Embryonic facial prominence (tissue), 1 donor: ENCODE measurements around the gene SLC25A47.
"Not testable (repeated sequence)": the region's sequence is repeated elsewhere in the genome, so short reads cannot be mapped to it uniquely, and the experiment has no call there.

Experiments
- DNase-seq: peaks from one replicate; pipeline ENCODE4 v3.0.0-alpha.2; 2016; ENCODE audit errors: extremely low spot score

Gene SLC25A47

DNA sequence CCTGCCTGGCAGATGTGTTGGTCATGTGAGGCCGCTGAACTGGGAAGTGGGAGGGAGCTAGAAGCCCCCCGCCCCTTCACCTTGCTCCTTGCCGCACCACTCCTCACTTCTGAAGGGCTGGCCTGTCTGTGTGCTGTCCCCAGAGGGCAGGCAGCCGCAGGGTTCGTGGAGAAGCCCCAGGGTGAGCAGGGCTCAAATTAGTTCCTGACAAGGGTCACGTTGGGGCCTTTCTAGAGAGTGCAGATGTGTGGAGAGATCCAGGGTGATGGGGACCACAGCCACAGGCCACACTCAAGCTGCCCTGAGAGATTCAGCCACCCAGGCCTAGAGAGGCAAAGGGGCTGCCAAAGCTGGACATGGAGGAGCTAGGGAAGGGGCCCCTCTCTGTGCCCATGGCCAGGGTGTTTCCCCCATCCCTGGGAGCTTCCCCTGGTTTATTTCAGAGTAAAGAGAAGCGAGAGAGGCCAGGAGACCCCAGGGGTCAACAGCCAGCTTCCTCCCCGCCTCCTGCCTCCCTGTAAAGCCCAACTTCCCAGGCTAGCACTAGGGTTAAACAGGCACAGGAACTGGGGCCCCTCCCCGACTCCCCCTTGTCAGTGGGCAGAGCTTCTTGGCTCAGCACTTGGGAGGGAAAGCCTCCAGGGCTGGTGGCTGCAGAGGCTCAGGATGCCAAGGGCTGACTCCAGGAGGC, 33.1 kb upstream of the SLC25A47 start:
- DNase-seq: no peak

DNA sequence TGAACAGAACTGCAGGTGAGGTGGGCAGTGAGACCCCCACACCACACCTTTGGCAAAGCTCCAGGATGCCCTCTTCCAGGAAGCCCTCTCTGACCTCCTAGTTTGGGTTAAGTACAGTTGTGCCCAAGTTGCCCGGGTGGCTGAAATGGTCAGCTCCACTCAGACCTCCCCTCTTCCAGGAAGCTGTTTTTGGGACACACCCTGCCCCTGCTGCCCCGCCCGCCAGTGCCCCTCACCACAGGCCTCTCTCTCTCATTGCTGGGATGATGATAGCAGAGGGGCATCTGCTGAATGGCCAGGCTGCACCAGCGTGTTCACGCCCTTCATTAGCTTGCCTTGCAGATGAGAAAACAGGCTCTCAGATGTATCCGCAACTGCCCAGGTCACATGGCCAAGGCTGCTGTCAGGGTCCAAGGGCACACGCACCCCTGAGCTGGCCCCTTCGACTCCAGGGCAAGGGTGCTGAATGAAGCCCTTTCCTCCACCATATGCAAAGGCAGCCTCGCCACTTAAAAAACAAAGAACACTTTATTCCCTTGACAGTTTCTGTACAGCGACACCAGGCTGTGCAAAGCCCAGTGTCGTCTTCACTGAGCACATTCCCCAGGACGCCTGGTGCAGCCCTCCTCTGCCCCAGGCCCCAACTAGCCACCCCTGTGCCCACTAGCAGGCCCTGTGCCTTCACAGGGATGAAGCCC, 32.4 kb upstream of the SLC25A47 start:
- DNase-seq: no peak

DNA sequence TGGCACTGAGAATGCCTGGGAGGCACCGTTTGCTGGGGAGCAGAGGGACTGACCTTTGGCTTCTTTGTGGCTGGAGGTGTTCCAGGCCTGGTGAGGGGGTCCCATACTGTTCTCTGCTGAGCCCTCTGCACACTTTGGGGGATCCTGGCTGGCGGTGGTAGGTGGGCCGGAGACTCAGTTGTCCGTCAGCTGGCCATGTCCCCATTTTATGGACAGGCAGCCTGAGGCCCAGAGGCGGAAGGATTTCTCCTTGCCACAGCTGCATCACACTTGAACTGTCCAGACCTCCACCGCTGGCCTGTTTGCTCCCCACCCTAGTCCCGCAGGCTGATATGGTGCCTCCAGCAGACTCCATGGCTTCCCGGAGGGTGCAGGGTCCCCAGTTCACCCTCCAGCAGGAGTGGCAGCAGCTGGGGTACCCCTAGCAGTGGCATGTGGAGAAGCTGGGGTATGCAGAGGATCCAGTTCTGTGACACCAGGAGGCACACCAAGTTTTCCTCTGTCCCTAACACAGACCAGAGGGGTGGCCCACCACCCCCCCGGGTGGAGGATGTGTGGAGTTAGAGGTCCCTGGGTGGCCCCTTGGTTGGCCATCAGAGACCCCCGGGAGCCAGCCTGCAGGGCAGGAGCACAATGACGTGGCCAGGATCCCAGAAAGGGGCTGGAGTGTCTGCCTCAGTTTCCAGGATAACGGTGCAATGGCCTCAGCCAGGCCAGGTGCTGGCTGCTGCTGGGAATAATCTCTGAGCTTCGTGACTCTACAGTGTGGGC, 31.6 kb upstream of the SLC25A47 start:
- DNase-seq: no peak

DNA sequence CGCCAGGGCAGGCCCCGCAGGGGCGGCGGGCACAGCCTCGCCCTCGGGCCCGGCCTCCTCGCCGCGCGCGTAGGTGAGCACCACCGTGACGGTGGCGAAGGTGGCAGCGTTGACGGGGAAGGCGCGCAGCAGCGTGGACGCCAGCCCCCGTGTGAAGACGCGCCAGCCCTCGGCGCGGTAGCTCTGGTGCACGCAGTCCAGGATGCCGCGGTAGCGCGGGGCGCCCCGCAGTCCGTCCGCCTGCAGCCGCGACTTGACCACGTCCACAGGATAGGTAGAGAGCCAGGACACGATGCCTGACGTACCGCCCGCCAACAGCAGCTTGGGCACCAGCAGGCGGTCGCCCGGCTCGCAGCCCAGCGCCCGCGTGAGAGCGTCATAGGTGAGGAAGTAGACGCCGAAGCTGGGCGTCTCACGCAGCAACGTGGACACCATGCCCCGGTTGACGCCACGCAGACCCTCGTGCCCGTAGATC, 30.8 kb upstream of the SLC25A47 start:
- no peak for DNase-seq

DNA sequence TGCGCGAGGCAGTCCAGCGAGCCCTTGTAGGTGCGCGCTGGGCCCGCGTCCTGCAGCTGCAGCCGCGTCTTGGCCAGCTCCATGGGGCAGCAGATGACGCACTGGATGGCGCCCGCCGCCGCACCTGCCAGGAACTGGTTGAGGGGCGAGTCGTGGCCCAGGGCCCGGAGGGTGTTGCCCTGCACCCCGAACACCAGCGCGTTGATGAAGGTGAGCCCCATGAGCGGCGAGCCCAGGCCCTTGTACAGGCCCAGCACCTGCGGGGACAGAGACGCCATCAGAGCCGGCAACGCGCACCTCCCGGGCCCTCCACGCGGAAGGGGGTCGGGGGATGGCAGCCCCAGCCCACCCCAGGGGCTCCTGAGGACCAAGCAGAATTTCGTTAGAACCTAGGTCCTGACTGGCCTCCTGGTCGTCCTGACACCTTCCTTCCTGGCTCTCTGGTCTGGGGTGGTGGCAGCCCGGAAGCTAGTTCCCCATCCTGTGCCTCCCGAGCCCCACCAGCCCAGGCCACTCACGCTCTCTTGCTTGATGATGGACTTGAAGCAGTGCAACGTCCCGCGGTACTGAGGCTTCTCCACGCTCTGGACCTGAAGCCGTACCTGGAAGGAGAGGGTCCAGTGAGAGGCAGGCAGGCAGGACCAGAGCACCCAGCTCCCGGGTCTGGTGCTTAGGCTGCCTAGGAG, 30.2 kb upstream of the SLC25A47 start:
- DNase-seq: no peak

DNA sequence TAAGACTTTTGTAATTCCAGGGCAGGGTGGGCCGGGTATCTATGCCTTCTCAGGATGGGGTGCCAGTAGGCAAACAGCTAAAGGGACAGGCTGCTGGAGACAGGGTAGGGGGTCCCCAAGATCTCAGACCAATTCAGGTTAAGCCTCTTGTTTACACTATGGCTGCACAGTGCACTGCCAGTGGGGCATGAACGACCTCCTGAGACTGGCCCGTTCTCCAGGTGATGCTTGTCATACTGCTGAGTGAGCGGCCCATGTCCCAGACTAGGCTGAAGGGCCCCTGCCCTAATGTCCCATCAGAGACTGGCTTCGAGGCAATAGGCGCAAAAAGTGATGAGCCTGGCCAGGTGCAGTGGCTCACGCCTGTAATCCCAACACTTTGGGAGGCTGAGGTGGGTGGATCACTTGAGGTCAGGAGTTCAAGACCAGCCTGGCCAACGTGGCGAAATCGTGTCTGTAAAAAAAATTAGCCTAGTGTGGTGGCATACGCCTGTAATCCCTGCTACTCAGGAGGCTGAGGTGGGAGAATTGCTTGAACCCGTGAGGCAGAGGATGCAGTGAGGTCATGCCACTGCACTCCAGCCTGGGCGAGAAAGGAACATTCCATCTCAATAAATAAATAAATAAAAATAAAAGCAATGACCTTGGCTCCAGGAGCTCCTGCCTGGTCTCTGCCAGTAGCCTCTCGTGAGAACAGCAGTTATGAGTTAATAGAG, 29.5 kb upstream of the SLC25A47 start:
- DNase-seq: no peak

DNA sequence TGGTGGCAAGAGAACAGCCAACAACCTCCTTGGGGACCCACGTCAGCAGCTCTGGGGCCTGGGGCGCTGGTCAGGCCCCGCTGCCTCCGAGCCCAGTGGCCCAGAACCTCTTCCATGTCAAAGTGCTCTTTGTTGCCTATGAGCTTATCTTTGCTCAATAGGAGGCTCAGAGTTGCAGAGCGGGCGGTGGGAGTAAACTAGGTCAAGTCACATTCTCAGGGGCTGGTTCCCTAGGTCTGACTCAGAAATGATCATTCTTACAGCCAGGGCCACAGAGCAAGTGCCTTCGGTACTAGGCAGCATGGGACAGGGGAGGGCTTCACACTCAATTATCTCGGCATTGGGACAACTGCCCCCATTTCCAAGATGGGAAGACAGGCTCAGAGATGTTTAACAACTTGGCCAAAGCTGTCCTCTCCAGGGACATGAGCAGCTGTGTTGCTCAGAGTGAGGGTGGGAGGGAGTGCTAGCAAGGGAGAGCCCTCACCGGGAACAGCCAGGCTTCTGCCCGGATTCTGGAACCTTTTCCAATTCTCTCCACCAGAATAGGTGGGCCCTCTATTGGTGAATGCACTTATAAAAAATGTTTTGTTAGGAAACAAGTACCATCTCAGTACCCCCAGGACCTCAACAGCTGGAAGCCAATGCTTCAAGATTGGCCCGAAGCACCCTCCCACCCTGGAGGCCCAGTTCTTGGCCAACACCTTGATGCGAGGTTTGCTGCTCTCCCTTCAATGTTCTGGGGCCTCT, 28.8 kb upstream of the SLC25A47 start:
- no peak for DNase-seq

DNA sequence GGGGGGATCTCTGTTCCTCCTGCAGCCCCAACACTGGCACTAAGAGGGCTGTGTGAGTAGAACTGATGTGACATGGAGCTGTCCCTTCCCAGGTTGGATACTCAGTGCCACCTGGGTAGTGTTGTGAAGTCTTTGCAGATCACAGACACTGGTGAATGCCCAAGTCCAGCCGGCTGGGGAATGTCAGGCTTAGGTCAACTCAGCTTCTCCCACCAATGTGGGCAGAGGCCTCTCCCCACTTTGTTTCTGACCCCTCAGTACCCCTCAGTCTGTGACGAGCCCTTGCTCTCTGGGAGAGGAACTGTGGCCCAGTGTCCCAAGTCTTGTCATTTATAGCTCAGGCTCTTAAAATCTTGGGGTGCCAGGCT, 28.2 kb upstream of the SLC25A47 start:
- no peak for DNase-seq

DNA sequence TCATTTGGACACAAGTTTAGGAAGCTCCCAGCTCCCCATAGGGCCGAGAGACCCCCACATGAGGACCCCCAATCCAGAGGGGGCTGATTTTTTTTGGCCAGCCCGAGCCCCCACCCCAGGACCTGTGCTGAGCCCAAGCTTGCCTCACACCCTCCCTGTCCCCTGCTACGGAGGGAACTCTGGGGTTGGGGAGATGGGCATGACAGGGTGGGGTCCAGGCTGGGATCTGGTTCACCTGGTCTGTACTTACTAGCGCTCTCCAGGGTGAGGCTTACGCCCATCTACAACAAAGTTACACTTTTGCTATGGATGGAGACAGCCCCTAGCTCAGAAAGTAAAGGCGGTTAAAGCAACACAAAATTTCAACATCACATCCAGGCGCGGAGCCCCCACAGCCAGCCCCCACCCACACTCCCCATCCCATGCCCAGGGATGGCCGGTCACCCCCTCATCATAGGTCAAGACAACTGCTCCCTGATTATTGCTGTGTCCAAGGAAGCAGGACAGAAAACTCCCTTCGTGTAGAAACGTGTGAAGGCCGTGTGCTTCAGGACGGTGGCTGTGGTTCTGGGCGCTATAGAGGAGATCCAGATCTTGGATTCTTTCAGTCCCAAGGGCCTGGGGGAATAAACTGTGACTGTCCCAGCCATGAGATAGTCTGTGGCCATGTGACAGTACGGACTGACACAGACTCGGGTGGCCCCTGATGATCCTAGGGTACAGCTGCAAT, 27.6 kb upstream of the SLC25A47 start:
- no peak for DNase-seq

DNA sequence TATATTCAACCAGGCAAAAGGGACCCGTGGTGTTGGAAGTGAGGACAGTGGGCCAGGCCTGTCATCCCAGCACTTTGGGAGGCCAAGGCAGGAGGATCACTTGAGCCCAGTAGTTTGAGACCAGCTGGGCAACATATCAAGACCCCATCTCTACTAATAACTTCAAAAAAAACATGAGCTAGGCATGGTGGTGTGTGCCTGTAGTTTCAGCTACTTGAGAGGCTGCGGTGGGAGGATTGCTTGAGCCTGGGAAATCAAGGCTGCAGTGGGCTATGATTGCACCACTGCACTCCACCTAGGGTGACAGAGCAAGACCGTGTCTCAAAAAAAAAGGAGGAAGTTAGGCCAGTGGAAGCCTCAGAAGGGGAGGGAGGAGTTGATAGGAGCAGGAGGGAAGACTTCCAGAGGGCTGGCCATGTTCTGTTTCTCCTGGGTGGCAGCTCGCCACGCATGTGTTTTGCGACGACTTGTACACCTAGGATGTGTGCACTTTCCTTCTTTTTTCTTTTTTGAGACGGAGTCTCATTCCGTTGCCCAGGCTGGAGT, 27.0 kb upstream of the SLC25A47 start:
- no peak for DNase-seq

DNA sequence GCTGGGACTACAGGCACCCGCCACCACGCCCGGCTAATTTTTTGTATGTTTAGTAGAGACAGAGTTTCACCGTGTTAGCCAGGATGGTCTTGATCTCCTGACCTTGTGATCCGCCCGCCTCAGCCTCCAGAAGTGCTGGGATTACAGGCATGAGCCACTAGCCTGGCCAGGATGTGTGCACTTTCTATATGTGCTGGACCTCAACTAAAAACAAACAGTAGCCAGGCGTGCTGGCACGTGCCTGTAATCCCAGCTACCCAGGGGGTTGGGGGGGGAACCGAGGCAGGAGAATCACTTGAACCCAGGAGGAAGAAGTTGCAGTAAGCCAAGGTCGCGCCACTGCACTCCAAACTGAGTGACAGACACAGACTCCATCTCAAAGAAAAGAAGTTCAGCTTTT, 26.4 kb upstream of the SLC25A47 start:
- not testable (repeated sequence) for DNase-seq

DNA sequence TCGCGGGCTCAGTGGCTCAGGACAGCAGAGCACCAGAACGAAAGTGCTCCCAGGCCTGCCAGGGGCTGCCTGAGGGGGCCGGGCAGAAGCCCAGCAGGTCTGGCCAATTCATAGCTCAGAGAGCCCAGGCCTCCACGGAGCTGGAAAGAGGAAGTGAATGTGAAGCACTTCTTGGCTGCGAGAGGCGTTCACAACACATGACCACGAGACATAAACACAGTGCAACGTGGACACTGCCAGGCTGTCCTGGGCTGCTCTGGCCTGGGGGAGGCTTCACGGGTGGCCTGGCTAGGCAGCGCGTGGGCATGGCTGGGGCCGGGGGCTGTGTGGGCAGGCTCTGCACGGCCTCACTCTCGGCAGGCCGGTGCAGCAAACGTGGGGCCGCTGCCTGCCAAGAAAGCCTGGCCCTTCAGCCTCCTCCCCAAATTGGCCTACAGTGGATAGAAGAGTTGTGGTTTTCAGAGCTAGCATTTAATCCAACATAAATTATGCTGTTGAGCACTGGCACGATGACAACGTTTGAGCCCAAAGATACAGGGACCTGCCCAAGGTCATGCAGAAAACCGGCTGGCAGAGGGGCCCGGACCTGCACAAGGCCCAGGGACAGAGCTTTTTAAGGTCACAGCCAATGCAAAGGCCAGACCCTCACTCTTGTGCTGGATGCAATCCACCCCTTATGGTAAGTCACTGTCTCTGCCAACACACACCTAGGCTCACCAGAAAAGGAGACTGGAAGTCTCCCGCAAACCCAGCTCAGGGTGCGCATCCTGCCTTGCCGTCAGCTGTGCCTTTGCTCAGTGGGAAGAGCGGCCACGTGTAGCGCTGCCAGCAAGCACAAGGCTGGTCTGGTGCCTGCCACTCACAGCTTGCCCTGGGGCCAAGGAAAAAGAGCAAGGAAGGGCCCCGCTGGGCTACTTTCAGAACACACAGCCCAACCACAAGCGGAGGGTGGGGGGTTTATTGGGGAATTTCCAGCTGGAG, 25.5 kb upstream of the SLC25A47 start:
- DNase-seq: no peak

DNA sequence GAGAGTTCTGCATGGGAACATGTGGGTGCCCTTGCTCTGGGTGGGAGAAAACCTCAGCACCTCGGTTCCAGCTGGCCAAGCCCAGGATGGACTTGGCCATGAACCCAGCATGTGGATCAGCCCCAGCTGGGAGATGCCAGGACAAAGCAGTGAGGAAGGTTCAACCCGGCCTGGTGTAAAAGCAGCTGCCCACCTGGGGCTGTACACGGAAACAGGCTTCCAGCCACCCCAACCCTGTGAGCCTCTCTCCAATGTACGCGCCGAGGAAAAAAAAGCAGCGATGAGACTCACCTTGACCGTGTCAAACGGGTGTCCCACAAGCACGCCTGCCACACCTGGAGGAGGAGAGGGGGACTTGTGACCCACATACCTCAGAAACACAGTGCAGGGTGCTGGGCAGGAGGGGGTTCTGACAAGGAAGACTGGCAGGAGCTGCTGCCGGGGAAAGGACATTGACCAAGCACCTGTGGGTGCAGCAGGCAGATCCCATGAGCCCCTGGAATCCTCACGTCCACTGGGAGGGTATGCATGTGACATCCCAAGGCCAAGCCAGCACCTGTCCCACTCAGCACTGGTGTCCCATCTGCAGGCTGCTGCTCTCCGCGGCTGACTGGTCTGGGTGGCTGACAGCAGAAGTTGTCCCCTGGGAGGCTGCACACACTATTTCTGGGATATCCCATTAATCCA, 24.4 kb upstream of the SLC25A47 start:
- no peak for DNase-seq

DNA sequence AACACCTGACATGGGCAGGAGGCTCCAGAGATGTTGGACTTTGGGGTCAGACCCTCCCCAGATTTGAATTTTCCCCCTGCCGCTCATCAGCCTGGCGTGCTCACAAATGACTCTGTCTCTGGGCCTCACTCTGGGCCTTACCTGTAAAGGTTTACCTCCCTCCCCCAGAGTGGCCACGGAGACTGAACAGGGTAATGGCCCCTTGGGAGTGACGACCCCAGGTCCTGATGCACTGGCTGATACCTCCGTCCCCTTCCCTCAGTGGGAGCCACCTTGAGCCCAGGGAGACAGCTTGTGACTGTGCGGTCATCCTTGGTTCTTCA, 23.9 kb upstream of the SLC25A47 start:
- no peak for DNase-seq

DNA sequence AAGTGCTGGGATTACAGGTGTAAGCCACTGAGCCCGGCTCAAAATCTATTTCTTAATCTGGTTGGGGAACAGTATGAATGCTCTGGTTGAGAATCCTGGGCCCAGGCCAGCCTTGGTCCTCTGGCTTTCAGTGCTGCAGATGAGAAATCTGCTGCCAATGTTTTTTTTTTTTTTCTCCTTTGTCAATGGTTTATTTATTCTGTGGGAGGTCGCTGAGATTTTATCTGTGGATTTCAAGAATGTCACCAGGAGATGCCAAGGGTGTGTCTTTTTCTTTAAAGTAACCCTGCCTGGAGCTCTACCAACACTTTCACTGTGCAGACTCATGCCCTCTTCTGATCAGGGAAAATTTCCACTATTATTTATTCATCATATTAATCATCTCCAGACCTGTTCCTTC, 20.5 kb upstream of the SLC25A47 start:
- no peak for DNase-seq

DNA sequence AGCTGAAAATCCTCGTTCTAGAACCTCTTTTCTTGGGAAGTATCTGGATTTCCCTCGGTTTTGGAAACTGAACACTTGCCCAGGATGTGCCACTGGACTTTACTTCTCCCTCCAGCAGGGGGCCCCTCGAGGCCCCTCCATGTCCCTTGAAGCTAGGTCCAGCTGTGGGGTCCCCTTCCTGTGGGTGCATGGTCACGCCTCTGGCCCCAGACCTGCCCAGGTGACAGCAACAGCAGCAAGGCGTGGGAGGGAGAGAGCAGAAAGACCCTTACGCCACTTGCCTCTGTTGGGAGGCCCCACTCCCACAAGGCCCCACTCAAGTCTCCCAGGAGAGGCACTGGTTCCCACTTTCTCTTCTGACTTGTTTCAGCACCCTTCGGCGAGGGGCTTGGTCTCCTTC, 20.0 kb upstream of the SLC25A47 start:
- no peak for DNase-seq

DNA sequence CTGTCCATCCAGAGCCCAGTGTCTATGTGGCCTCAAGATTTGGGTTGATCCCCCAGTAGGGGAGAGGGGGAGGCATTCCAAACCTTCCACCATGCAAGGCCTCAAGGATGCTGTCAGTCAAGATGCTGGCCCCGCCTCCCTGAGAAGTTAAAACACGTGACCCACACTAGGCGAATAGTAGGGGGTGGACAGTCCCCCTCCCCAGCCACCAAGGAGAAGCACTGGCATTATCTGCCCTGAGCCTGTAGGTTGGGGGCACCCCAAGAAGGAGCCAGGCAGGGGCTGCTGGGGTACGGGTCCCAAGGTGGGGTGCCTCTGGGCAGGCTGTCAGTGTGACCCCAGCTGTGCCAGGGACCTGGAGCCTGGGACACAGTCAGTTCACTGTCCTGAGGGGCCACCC, 19.2 kb upstream of the SLC25A47 start:
- DNase-seq: no peak

DNA sequence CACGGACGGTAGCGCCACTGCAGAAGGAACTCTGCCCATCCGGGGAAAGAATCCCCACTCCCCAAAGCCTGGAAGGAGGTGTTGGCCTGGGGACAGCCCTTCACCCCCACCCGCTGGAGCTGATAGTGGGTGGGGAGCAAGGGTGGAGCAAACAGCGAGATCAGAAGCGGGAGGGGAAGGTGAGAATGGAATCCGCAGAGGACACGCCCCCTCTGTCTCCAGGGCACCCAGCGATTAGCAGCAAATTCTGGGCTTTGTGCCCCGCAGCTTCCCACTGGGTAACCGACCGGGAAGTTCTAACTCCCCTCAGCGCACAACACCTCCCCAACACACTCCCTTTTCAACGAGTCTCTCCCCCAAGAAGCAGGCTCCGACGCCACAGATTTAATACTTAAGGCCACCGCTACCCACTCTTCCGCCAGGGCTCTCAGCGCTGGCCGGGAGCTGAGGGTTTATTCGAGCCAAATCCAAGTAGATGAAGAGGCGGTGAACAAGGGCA, 18.3 kb upstream of the SLC25A47 start:
- DNase-seq: no peak
